K562 (cell line): Measurements from ENCODE around the gene BPIFB2. TPM values are rescaled to one million over a fixed set of nuclear protein-coding genes. Genes with fewer than 3 reads are reported as not detected.

Source experiments
- FOXP1 ChIP-seq: sonication (generic); formaldehyde crosslinking; IDR thresholded peaks from 2 replicates; pipeline ENCODE4 v1.8.0; 2022; ENCODE audit warnings: mild to moderate bottlenecking, missing genetic modification reagents
- HNRNPL ChIP-seq: fragments of 200-400 bp; formaldehyde crosslinking; IDR thresholded peaks from 2 replicates; pipeline ENCODE4 v1.6.1; 2017; ENCODE audit warnings: low read depth, mild to moderate bottlenecking, low read length
- MTA3 ChIP-seq: fragments of 450-650 bp; formaldehyde crosslinking; IDR thresholded peaks from 2 replicates; pipeline ENCODE4 v1.6.1; 2017; ENCODE audit warnings: mild to moderate bottlenecking, borderline replicate concordance
- NFE2L1 ChIP-seq: fragments of 450-650 bp; IDR thresholded peaks from 2 replicates; pipeline ENCODE4 v1.6.1; 2016; ENCODE audit warnings: missing genetic modification characterization, low read depth, mild to moderate bottlenecking, missing compliant biosample characterization, moderate library complexity, borderline replicate concordance
- PHB2 ChIP-seq: fragments of 450-650 bp; IDR thresholded peaks from 2 replicates; pipeline ENCODE4 v1.6.1; 2017; ENCODE audit warnings: low read depth
- RFX5 ChIP-seq: IDR thresholded peaks from 2 replicates; pipeline ENCODE4 v1.6.1; 2011; ENCODE audit warnings: low read depth, mild to moderate bottlenecking, improper control_type of control experiment, low read length
- SETDB1 ChIP-seq: IDR thresholded peaks from one replicate; pipeline ENCODE4 v1.6.1; 2012; ENCODE audit warnings: low read length, control low read depth, inconsistent platforms
- TBP ChIP-seq: optimal IDR thresholded peaks from 2 replicates; pipeline ENCODE3; 2011; ENCODE audit warnings: low read depth, low read length, improper control_type of control experiment
- TEAD4 ChIP-seq, 2 experiments: sonication (generic) in 1 of 2; formaldehyde crosslinking in 1 of 2; IDR thresholded peaks; 2 replicates each; pipeline versions ENCODE4 v1.6.1 to v1.8.0; 2012 to 2022; ENCODE audit warnings: borderline replicate concordance in 1 of 2, inconsistent platforms in 1 of 2, low read length in 1 of 2, mild to moderate bottlenecking in 1 of 2, missing genetic modification reagents in 1 of 2
- ZBTB40 ChIP-seq, 2 experiments: fragments of 450-650 bp in 1 of 2; sonication (generic) in 1 of 2; formaldehyde crosslinking in 1 of 2; IDR thresholded peaks; 2 replicates each; pipeline versions ENCODE4 v1.7.1 to v1.9.0; 2016 to 2022; ENCODE audit warnings: inconsistent platforms in 1 of 2, mild to moderate bottlenecking in 1 of 2, missing genetic modification reagents in 1 of 2
- ZBTB7A ChIP-seq: IDR thresholded peaks from 2 replicates; pipeline ENCODE4 v1.6.1; 2011; ENCODE audit warnings: low read depth, mild to moderate bottlenecking, low read length, moderate library complexity, borderline replicate concordance; ENCODE audit not compliant: control insufficient read depth
- ZNF57 ChIP-seq: fragments of 450-650 bp; formaldehyde crosslinking; IDR thresholded peaks from 2 replicates; pipeline ENCODE4 v1.4.0; 2020; ENCODE audit warnings: mild to moderate bottlenecking, moderate library complexity
- ZNF778 ChIP-seq: fragments of 450-650 bp; formaldehyde crosslinking; IDR thresholded peaks from 2 replicates; pipeline ENCODE4 v1.4.0; 2020; ENCODE audit warnings: mild to moderate bottlenecking, moderate library complexity
- polyA plus RNA-seq, 8 experiments: library from polyadenylated mRNA; depleted of rRNA in 4 of 8; stranded (reverse) in 5 of 8; unstranded in 3 of 8; fragments of >200 nt; fragmentation: Nextera tagmentation in 2 of 8; fragmentation: Illumina TruSeq in 1 of 8; extraction: Ambion mirVana in 2 of 8; extraction: Trizol in 1 of 8; gene quantifications; 2 replicates each; pipeline versions ENCODE4 v1.2.1 to v1.2.3, GENCODE V29; 2011 to 2014; ENCODE audit warnings: inconsistent platforms in 1 of 8, missing spikeins in 1 of 8
- total RNA-seq, 7 experiments: library from RNA; depleted of rRNA in 6 of 7; stranded (reverse); fragments of >200 nt in 6 of 7; fragmentation: Illumina TruSeq in 2 of 7; extraction: Trizol in 2 of 7; gene quantifications; 2 replicates each; pipeline versions ENCODE4 v1.2.1 to v1.2.3, GENCODE V29; 2011 to 2021; ENCODE audit warnings: low replicate concordance in 1 of 7
- TF ChIP-seq, protein P1 (sequence below): fragments of 250-450 bp; sonication (Bioruptor Pico); IDR thresholded peaks from 2 replicates; pipeline ENCODE4 v1.8.0; 2021; ENCODE audit warnings: moderate library complexity, mild to moderate bottlenecking, inconsistent platforms
- TF ChIP-seq, protein P2 (sequence below): sonication (generic); formaldehyde crosslinking; IDR thresholded peaks from 2 replicates; pipeline ENCODE4 v1.8.0; 2023; ENCODE audit warnings: mild to moderate bottlenecking, missing genetic modification reagents

Gene BPIFB2
- total and polyA plus RNA-seq, 9 of the 15 experiments (the other 6 are each of a cell fraction or from before 2014, with no cell fraction given) = not detected

- TF ChIP-seq ZBTB40 (IDR thresholded peaks at IDR 0.05) (no peak), ZBTB40 (CRISPR knock-in tag; IDR thresholded peaks at IDR 0.05) (no peak), FOXP1 (CRISPR knock-in tag) (no peak), ZNF57 (CRISPR knock-in tag) (no peak), MTA3 (no peak), NFE2L1 (tag) (no peak), TBP (no peak), ZNF778 (no peak), TEAD4 (IDR thresholded peaks at IDR 0.05; ENCODE audit: low read length) (no peak), TEAD4 (CRISPR knock-in tag; IDR thresholded peaks at IDR 0.05; ENCODE audit: borderline replicate concordance) (no peak), RFX5 (no peak), SETDB1 (no peak), ZBTB7A (no peak), HNRNPL (no peak), PHB2 (no peak)
- TF ChIP-seq, protein P1, sequence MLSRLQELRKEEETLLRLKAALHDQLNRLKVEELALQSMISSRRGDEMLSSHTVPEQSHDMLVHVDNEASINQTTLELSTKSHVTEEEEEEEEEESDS (CRISPR knock-in tag) = no peak
- TF ChIP-seq, protein P2, sequence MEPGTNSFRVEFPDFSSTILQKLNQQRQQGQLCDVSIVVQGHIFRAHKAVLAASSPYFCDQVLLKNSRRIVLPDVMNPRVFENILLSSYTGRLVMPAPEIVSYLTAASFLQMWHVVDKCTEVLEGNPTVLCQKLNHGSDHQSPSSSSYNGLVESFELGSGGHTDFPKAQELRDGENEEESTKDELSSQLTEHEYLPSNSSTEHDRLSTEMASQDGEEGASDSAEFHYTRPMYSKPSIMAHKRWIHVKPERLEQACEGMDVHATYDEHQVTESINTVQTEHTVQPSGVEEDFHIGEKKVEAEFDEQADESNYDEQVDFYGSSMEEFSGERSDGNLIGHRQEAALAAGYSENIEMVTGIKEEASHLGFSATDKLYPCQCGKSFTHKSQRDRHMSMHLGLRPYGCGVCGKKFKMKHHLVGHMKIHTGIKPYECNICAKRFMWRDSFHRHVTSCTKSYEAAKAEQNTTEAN (CRISPR knock-in tag) = no peak
Observed at GRCh38 chr20:33005908-33006775, 1.4 kb upstream of the BPIFB2 start (continued).
